HG03064 (cell line): Measurements from ENCODE around the gene UQCC2.

Source experiments
- ATAC-seq: cut with Tn5 transposase; IDR thresholded peaks from one replicate; pipeline ENCODE4 v1.9.1; 2021; ENCODE audit warnings: low read depth; ENCODE audit not compliant: unreplicated experiment

UQCC2 gene

DNA sequence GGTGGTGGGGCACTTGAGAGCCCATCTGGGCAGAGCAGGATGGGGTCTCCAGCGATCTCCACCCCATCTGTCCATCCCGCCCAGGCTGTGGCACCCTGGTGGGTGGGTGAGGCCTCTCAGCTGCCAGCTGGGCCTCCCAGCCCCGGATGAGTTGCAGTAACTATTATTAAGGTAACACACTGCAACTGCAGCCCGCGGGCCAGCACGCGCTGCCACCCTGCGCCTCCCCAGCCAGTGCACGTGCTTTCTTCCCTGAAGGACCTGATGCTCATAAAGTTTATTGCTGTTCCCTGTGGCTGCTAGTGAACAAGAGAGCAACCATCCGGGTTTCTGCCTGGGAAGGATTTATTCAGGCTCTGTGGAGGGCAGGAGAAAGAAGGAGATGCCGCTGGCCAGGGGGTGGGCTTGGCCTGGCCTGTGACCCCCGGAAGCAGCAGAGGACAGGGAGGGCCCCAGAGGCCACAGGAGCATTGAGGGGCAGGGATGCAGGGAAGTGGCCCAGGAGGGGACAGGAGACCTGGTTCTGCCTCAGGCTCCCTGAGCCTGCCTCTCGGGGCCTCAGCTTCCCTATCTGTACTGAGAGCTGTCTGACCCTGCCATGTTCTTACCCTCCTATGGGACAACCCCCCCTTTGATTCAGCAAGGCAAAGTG lies 33.5 kb upstream of the UQCC2 start:
- no peak for ATAC-seq

DNA sequence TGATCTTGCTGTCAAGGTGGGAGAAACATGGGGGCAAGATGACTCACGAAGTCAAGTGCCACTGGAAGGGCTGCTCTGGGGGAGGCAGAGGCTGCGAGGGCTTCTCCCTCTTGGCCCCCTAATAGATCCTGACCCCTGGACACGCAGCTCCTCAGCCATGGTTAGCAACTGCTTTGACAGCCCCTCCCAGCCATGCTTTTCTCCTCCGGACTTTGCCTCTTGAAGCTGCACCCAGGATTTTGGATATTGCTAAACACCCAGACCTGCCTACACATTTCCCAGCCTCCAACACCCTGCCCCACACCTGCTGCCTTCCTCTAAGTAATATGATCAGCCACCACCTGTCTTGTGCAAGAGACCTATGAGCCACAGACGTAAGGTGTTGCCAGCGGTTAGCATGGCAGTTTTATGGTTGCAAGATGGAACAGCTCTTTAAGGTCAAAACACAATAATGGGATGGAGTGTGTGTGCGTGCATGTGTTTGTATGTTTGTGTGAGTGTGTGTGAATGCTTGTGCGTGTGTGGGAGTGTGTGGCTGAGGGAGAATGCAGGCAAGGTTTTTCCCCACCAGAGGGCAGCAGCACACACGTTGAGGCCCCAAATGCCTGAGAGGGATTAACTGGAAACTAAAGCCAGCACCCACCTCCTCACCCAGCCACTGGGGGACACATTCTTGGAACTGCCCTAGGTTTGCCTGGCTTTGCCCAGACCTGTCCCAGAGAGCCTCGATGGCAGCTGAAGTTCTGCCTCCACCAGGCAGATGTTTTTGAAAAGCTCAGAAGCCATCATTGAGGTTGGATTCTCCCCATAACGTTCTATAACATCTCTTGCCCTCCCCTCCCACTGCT lies 32.7 kb upstream of the UQCC2 start:
- no peak for ATAC-seq

- no peak for ATAC-seq
Observed at GRCh38 chr6:33742837-33743236, 31.3 kb upstream of the UQCC2 start.

DNA sequence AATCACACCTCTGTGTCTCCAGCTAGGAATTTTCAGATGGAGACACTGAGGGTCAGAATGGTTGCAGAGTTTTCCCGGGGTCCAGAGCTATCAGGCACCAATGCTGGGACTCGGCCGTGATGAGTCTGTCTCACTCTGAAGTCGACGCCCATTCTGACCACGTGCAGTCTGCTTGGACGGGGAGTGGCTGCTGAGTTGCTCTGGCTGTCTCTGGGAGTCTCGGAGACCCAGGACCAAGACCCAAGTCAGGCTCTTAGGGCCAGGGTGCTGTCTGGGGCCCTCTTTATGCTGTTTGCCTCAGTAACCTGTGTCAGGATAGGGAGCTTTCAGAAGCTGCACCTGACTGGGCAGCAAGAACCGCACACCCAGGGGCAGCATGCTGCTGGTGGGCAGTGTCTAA lies 30.6 kb upstream of the UQCC2 start:
- no peak for ATAC-seq

- no peak for ATAC-seq
Observed at GRCh38 chr6:33740794-33741193, 29.3 kb upstream of the UQCC2 start.

DNA sequence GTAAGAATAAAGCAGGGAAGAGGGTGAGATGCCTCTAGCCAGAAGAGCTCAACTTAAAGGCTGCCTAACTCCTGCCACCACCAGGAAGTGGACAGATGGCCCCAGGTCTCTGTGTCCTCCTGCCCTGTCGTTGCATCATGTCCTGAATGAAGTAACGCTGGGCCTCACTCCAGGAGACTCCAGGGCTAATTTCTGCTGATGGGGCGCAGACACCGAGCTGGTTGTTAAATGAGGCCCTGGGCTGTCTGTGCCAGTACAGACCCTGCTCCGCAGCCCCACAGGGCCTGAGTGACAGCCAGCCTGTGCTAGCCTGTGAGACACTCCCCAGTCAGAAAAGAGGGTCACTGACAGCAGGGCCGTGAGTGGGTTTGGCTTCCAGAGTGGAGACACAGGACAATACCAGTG lies 28.7 kb upstream of the UQCC2 start:
- no peak for ATAC-seq

GRCh38 chr6:33739571-33739970 lies 28.1 kb upstream of the UQCC2 start:
- no peak for ATAC-seq

- ATAC-seq = no peak
Observed at GRCh38 chr6:33738879-33739278, 27.4 kb upstream of the UQCC2 start.

GRCh38 chr6:33738153-33738552 lies 26.7 kb upstream of the UQCC2 start:
- no peak for ATAC-seq

GRCh38 chr6:33737267-33738026 lies 25.9 kb upstream of the UQCC2 start:
- no peak for ATAC-seq

DNA sequence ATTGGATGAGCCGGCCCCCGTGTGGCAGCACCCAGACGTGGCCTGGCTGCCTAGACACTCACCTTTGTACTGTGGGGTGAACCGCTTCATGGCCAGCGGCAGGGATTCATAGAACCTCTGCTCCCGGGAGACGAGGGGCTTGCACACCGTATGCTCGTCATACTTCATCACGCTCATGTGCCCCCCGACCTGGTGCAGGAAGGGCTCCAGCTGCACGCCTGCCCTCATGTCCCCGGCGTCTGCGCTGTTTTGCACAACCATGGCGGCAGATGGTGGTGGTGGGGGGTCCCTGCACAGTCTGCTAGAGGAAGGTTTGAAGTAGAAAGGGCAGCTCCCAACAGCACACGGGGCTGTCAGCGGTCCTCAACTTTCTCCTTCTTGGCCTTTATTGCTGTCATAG lies 23.7 kb upstream of the UQCC2 start:
- ATAC-seq = no peak

- ATAC-seq = no peak
Observed at GRCh38 chr6:33733709-33734007, 22.2 kb upstream of the UQCC2 start.

GRCh38 chr6:33732817-33733708 lies 21.6 kb upstream of the UQCC2 start:
- ATAC-seq = no peak

DNA sequence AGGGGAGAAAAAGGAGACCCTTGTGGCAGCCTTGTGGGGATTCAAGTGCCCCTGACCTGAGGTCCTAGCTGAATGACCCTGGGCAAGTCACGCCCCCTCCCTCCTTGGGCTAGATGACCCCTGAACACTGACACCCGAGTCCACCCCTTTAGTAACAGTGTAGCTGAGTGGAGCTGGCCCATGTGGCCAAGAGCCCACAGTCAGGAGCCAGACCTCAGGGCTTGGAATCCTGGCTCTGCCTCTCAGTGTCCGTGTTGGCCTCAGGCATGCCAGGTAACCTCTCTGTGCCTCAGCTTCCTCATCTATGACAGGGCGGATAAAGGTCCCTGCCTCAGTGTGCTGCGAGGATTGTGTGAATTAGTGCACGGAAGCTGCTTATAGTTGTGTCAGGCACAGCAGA lies 20.9 kb upstream of the UQCC2 start:
- ATAC-seq = no peak

DNA sequence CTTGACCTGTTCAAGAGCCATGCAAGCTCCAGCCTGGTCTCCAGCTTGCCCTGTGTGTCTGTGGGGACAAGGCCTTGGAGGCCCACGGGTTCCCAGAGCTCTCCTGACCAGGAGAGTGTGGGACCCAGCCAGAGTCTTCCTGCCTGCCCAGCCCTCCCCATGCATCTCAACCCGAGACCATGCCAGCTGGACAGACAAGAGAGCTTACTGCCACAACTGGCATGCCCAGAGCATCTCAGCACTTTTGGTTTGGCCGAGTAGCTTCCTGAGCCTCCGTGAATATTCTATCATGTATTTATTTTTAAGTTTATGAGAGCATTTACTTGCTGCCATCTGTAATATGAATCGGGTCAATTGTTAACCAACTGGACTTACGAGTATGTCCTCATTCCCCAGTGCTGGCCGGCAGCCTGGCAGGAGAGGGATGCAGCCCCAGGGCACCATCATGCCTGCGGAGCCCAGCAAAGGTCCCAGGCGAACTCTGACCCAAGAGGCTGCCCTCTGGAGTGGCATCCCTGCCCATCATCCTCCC lies 20.3 kb upstream of the UQCC2 start:
- no peak for ATAC-seq

DNA sequence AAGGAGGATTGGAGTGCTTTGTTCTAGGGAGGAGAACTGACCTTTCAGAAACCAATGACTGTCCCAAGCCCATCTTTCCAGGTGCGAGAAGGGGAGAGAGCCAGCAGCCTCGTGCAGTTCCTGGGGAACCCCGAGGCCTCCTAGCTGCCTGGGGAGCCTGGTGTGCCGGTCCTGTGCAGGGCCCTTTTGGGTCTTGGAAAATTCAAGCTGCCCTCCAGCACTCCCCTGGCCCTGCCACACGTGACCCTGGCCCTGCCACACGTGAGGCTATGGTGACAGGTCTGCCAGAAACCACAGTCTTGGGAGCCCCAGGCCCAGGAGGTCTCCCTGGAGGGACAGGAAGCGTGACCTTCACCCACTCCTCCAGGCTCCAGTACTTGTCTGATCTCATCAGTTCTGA lies 19.5 kb upstream of the UQCC2 start:
- ATAC-seq = no peak

GRCh38 chr6:33730611-33731010 lies 19.1 kb upstream of the UQCC2 start:
- no peak for ATAC-seq

- no peak for ATAC-seq
Observed at GRCh38 chr6:33729059-33729458, 17.6 kb upstream of the UQCC2 start.

DNA sequence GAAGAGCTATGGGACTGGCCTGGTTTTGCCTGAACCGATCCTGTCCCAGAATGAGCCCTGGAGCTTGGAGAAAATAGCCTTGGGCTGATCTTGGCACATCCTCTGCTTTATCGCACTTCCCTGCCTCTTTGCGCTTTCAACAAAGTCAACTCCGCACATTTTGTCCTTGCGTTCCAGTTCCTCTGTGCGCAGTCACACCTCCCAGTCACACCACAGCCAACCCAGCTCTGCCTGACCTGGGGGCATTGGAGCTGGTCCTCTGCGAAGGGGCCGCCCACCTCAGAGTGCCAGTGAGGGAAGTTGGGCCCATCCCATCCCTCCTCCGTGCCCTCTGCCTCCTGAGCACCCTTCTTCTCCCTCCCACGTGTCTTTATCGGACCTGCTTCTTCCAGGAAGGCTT lies 16.9 kb upstream of the UQCC2 start:
- ATAC-seq = no peak

GRCh38 chr6:33727932-33728331 lies 16.4 kb upstream of the UQCC2 start:
- ATAC-seq = no peak
